Neutrophil (primary cell): ENCODE measurements around the gene TRAF6.

Experiments used
- H3K27ac ChIP-seq: fragments of 200-600 bp; sonication (generic); 2 replicates; pipeline ENCODE4 v1.5.1; 2016; ENCODE audit warnings: mild to moderate bottlenecking, moderate library complexity
- H3K27me3 ChIP-seq: fragments of 200-600 bp; sonication (generic); 2 replicates; pipeline ENCODE4 v1.6.0; 2016; ENCODE audit warnings: mild to moderate bottlenecking
- H3K36me3 ChIP-seq: fragments of 200-600 bp; sonication (generic); 2 replicates; pipeline ENCODE4 v1.5.1; 2017
- H3K4me1 ChIP-seq, 2 experiments: fragments of 200-600 bp in 1 of 2; sonication (generic) in 1 of 2; 1 replicate in 1 of 2; 2 replicates in 1 of 2; pipeline versions ENCODE4 v1.5.1 to v1.6.1; 2013 to 2016; ENCODE audit warnings: low read depth in 1 of 2, low read length in 1 of 2, mild to moderate bottlenecking in 1 of 2, moderate library complexity in 1 of 2; ENCODE audit not compliant: control insufficient read depth in 1 of 2, insufficient read depth in 1 of 2
- H3K4me3 ChIP-seq, 2 experiments: fragments of 200-600 bp in 1 of 2; sonication (generic) in 1 of 2; 1 replicate in 1 of 2; 2 replicates in 1 of 2; pipeline ENCODE4 v1.5.1; 2013 to 2016; ENCODE audit warnings: low read depth in 1 of 2, low read length in 1 of 2, mild to moderate bottlenecking in 1 of 2, moderate library complexity in 1 of 2
- H3K9me3 ChIP-seq: fragments of 200-600 bp; sonication (generic); 2 replicates; pipeline ENCODE4 v1.5.1; 2016
- TF ChIP-seq, protein P1 (sequence below): fragments of 200-600 bp; sonication (generic); IDR thresholded peaks from 2 replicates; pipeline ENCODE4 v1.5.1; 2016; ENCODE audit warnings: antibody characterized with exemption

The TRAF6 gene

DNA sequence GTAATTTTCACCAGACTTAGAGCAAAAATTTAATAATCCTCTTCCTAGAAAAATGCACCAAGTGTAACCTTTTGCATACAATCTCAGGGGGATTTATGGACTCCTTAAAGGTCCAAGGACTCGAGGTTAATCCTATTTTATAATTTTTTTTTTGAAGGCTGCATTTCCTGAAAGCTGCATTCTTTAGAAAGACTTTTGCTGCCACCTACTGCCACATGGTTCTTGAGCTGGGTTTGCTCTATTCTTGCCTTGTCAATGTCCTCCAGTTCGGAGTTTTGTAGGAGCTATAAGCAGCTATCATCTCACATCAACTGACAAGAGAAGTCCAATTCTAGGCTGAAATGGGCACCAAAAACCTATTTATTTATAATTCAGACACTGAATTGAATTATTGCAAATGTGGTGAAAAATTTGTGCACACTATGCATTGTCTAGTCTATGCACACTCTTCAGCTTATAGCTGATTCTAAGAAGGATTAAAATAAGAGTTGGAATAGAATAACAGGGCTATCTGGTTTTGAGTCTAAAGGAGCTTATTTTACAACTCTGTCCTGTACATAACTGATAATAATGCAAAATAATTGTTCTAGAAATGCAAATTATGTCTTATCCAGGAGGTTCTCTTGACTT lies 31.3 kb downstream of the TRAF6 start:
- Histone ChIP-seq H3K36me3 (peaks cover 3% of the 10 kb centered on the region), H3K27ac (no peak overlapping the region), H3K4me3 (no peak overlapping the region), H3K27me3 (no peaks in the 10 kb centered on the region), H3K4me1 (no peaks in the 10 kb centered on the region), H3K9me3 (no peaks in the 10 kb centered on the region)
- TF ChIP-seq, protein P1, sequence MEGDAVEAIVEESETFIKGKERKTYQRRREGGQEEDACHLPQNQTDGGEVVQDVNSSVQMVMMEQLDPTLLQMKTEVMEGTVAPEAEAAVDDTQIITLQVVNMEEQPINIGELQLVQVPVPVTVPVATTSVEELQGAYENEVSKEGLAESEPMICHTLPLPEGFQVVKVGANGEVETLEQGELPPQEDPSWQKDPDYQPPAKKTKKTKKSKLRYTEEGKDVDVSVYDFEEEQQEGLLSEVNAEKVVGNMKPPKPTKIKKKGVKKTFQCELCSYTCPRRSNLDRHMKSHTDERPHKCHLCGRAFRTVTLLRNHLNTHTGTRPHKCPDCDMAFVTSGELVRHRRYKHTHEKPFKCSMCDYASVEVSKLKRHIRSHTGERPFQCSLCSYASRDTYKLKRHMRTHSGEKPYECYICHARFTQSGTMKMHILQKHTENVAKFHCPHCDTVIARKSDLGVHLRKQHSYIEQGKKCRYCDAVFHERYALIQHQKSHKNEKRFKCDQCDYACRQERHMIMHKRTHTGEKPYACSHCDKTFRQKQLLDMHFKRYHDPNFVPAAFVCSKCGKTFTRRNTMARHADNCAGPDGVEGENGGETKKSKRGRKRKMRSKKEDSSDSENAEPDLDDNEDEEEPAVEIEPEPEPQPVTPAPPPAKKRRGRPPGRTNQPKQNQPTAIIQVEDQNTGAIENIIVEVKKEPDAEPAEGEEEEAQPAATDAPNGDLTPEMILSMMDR = peak; percentile 47

DNA sequence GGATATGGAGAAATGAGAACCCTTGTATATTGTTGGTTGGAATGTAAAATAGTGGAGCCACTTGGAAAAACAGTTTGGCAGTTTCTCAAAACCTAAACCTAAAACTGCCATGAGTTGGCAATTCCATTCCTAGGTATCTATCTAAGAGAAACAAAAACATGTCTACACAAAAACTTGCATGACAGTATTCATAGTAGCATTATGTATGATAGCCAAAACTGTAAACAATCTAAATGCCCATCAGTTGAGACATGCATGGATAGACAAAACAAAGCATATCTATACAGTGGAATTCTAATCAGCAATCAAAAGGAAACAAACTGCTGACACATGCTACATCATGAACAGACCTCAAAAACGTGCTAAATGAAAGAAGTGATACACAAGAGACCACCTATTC lies 34.9 kb downstream of the TRAF6 start:
- H3K4me1 ChIP-seq = no peaks in the 10 kb centered on the region
- TF ChIP-seq, protein P1 = no peak
- H3K27ac ChIP-seq = no peak overlapping the region
- H3K27me3 ChIP-seq = no peaks in the 10 kb centered on the region
- H3K36me3 ChIP-seq = no peaks in the 10 kb centered on the region
- H3K4me3 ChIP-seq = no peak overlapping the region
- no peaks in the 10 kb centered on the region for H3K9me3 ChIP-seq

DNA sequence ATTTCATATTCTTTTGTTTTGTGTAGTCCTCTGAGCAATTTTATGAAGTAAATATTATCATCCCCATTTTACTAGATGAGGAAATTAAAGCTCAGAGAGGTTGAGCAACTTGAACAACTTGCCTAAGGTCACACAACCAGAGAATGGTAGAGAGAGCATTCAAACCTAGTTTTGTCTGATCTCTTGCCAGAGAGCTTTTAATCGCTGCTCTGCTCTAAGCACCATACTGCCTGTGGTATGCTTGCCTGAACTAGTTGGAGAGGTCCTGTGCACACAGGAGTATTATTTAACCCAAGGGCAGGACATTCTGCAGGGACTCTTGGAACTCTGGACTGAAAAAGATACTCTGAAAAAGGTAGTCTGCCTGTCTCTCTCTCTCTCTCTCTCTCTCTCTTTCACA lies 38.5 kb downstream of the TRAF6 start:
- no peaks in the 10 kb centered on the region for H3K27me3 ChIP-seq
- TF ChIP-seq, protein P1 = no peak
- no peak overlapping the region for H3K27ac ChIP-seq
- no peaks in the 10 kb centered on the region for H3K9me3 ChIP-seq
- H3K4me1 ChIP-seq = no peaks in the 10 kb centered on the region
- no peak overlapping the region for H3K4me3 ChIP-seq
- no peaks in the 10 kb centered on the region for H3K36me3 ChIP-seq

DNA sequence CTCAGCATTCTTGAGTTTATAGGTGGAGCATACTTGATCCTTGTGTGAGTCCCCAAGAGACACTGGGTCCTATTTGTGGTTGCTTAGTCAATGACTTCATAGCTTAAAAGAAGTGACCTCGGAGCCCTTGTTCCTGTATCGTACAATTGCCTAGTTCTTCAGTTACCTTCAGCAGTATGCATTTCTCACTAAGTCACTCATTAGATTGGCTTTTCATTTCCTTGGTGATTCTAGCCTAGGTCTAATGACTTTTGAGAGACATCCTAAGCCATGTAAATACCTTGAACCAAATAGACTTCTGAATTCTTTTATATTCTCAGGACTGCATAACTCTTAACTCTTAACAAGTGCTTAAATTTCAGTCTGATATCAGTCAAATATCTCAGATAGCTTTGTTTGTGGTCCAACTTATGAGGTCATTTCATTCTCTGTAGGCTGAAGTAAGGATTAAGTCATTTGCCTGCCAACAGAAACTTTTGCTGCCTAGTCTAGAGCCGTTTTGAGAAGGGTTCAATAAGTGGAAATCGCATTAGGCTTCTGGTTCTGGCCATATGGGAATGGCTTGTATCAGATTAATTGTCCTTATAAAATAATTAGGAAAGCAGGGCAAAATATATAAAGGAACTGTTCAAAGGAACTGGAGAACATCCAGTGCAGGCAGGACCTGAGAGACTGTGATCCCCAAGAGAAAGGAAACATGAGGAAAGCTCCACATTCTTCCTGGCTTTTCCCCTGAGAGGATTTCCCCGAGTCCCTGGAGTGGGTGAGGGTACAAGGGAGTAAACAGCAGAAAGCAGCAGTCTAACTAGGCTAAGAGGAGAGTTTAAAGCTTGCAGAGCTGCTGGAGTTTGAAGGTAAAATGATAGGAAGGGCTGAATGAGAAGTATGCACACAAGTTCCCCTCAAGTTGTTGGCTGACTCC lies 39.9 kb downstream of the TRAF6 start:
- Histone ChIP-seq H3K36me3 (no peaks in the 10 kb centered on the region), H3K4me3 (no peak overlapping the region), H3K27me3 (no peaks in the 10 kb centered on the region), H3K4me1 (no peaks in the 10 kb centered on the region), H3K27ac (no peak overlapping the region), H3K9me3 (no peaks in the 10 kb centered on the region)
- TF ChIP-seq, protein P1 = no peak

DNA sequence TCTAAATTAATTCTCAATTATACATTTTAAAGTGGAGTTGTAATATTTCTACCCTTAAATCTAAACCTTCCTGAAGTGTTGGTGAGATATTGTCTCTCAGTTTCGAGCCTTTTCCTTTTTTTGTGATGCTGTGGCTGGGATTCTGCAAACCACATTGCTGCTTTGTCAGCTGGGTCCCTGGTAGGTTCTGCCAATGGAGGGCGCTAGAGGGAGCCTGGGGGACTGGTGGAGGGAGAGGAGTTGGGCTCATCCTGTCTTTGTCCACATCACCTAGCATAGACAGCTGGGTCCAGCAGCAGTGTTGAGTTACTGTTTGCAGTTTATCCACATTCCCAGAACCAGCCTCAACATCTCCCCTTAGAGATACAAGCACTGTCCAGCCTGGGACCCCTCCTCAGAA lies 41.0 kb downstream of the TRAF6 start:
- TF ChIP-seq, protein P1 = no peak
- Histone ChIP-seq H3K27me3 (no peaks in the 10 kb centered on the region), H3K4me3 (no peak overlapping the region), H3K36me3 (no peaks in the 10 kb centered on the region), H3K27ac (no peak overlapping the region), H3K4me1 (no peaks in the 10 kb centered on the region), H3K9me3 (no peaks in the 10 kb centered on the region)
